Measurements from ENCODE around the gene CFAP410.
"Not testable (repeated sequence)": the region's sequence is repeated elsewhere in the genome, so short reads cannot be mapped to it uniquely, and the experiment has no call there.

DNA sequence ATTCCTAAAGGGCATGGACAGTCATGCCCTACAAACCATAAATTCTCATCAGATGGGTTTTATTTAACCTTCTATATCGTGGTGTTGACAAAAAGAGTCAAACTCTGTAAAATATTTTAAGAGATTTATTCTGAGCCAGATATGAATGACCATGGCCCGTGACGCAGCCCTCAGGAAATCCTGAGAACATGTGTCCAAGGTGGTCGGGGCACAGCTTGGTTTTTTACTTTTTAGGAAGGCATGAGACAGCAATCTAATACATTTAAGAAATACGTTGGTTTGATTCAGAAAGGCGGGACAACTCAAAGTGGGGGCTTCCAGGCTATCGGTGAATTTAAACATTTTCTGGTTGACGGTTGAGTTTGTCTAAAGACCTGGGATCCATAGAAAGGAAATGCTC is 3.8 kb upstream of the CFAP410 start:
- not testable (repeated sequence) for TF ChIP-seq CTCF, POLR2A (IDR thresholded peaks at IDR 0.05)

All from uterus (tissue), 2 donors.